NCI-H510A treated with DMSO at 0.1 percent for 48 hours (cell line): ENCODE results near the gene CD14.
"Not testable (repeated sequence)": the region's sequence is repeated elsewhere in the genome, so short reads cannot be mapped to it uniquely, and the experiment has no call there.

Experiments used
- DNase-seq: peaks from one replicate; lab custom pipeline; 2025; lab: John Stamatoyannopoulos, UW

Gene CD14

GRCh38 chr5:140633021-140633471 is at the start of gene CD14:
TSS of gene CD14 (minus strand) at chr5:140633175. CDS start at chr5:140633071, 104 bp downstream.
- no peak for DNase-seq

- DNase-seq: no peak
These were observed 46.0 kb upstream of the CD14 start for GRCh38 chr5:140678993-140679392.

- no peak for DNase-seq
These were observed 45.0 kb upstream of the CD14 start for GRCh38 chr5:140677947-140678346.

GRCh38 chr5:140674629-140675028 is 41.7 kb upstream of the CD14 start:
- no peak for DNase-seq

- DNase-seq: no peak
These were observed 41.2 kb upstream of the CD14 start for GRCh38 chr5:140674211-140674610.

GRCh38 chr5:140673187-140673976 is 40.4 kb upstream of the CD14 start, which contains the start of gene DND1:
TSS of gene DND1 (minus strand) at chr5:140673576. CDS start at chr5:140673542, 34 bp downstream.
- no peak for DNase-seq

- DNase-seq: peak; percentile 4
These were observed 39.6 kb upstream of the CD14 start for GRCh38 chr5:140672455-140673186.

GRCh38 chr5:140671472-140672125 is 38.6 kb upstream of the CD14 start:
- DNase-seq: no peak

- DNase-seq: not testable (repeated sequence)
These were observed 38.1 kb upstream of the CD14 start for GRCh38 chr5:140671035-140671434.

- peak; percentile 80 for DNase-seq
These were observed 31.6 kb upstream of the CD14 start, which contains the start of gene WDR55 for GRCh38 chr5:140664359-140665119. TSS of gene WDR55 (plus strand) at chr5:140664904. CDS start at chr5:140664913, 9 bp downstream.

- DNase-seq: no peak
These were observed 31.0 kb upstream of the CD14 start for GRCh38 chr5:140664030-140664358.

GRCh38 chr5:140660371-140660770 is 27.4 kb upstream of the CD14 start:
- not testable (repeated sequence) for DNase-seq

GRCh38 chr5:140658870-140659269 is 25.9 kb upstream of the CD14 start:
- no peak for DNase-seq

- DNase-seq: no peak
These were observed 14.1 kb upstream of the CD14 start for GRCh38 chr5:140647042-140647419.

- DNase-seq: no peak
These were observed 9.7 kb upstream of the CD14 start for GRCh38 chr5:140642718-140643117.

- DNase-seq: no peak
These were observed 8.7 kb upstream of the CD14 start for GRCh38 chr5:140641716-140642115.

- DNase-seq: peak; percentile 82
These were observed 6.4 kb upstream of the CD14 start, which contains the start of gene TMCO6 for GRCh38 chr5:140639148-140639981. TSS of gene TMCO6 (plus strand) at chr5:140639451. CDS start at chr5:140639528, 77 bp downstream.

GRCh38 chr5:140638898-140639147 is 5.8 kb upstream of the CD14 start:
- DNase-seq: not testable (repeated sequence)

GRCh38 chr5:140637371-140638100 is 4.6 kb upstream of the CD14 start:
- no peak for DNase-seq
